Astrocyte (in vitro differentiated cells and primary cell): ENCODE data around the gene CSNK2A1. TPM values are rescaled to one million over a fixed set of nuclear protein-coding genes. Genes with fewer than 3 reads are reported as not detected.
A peak's percentile ranks its signal among the peaks of the same experiment; 100 is the strongest.

Experiments used
- DNase-seq: peaks from one replicate; pipeline ENCODE4 v3.0.0-alpha.2; 2010; ENCODE audit warnings: low read depth
- FAIRE-seq: peaks from 2 replicates; lab custom pipeline; 2011; peaks lifted over from hg19 to GRCh38; lab: Jason Lieb, UNC
- H2AFZ ChIP-seq: 2 replicates; pipeline ENCODE4 v1.6.0; 2012; ENCODE audit warnings: low read depth, low read length, inconsistent platforms
- H3K27ac ChIP-seq: 2 replicates; pipeline ENCODE4 v1.5.1; 2011; ENCODE audit warnings: low read depth, low read length, inconsistent platforms
- H3K27me3 ChIP-seq: 2 replicates; pipeline ENCODE4 v1.6.0; 2011; ENCODE audit warnings: low read length, inconsistent platforms; ENCODE audit not compliant: insufficient read depth
- H3K36me3 ChIP-seq: 2 replicates; pipeline ENCODE4 v1.5.1; 2011; ENCODE audit warnings: low read length, inconsistent platforms; ENCODE audit not compliant: insufficient read depth
- H3K4me1 ChIP-seq: 2 replicates; pipeline ENCODE4 v1.5.1; 2011; ENCODE audit warnings: low read length, inconsistent platforms; ENCODE audit not compliant: insufficient read depth
- H3K4me2 ChIP-seq: 2 replicates; pipeline ENCODE4 v1.6.0; 2012; ENCODE audit warnings: low read length, inconsistent platforms
- H3K4me3 ChIP-seq: 2 replicates; pipeline ENCODE4 v1.5.1; 2011; ENCODE audit warnings: low read depth, mild to moderate bottlenecking, low read length, inconsistent platforms; ENCODE audit not compliant: insufficient read depth
- H3K79me2 ChIP-seq: 2 replicates; pipeline ENCODE4 v1.6.0; 2012; ENCODE audit warnings: mild to moderate bottlenecking, low read length, inconsistent platforms; ENCODE audit not compliant: insufficient read depth
- H3K9ac ChIP-seq: 2 replicates; pipeline ENCODE4 v1.6.0; 2012; ENCODE audit warnings: mild to moderate bottlenecking, low read length, inconsistent platforms
- H3K9me3 ChIP-seq: 2 replicates; pipeline ENCODE4 v1.5.1; 2012; ENCODE audit warnings: low read depth, mild to moderate bottlenecking, low read length, inconsistent platforms; ENCODE audit not compliant: insufficient read depth
- H4K20me1 ChIP-seq: 2 replicates; pipeline ENCODE4 v1.6.0; 2012; ENCODE audit warnings: low read length, inconsistent platforms; ENCODE audit not compliant: insufficient read depth
- H3K27ac Mint-ChIP-seq: one replicate; pipeline ENCODE4 v1.8.0; 2021; ENCODE audit warnings: mild to moderate bottlenecking, mixed read lengths; ENCODE audit not compliant: unreplicated experiment
- H3K27me3 Mint-ChIP-seq: one replicate; pipeline ENCODE4 v1.8.0; 2021; ENCODE audit warnings: low read depth, mixed read lengths; ENCODE audit not compliant: unreplicated experiment
- H3K36me3 Mint-ChIP-seq: one replicate; pipeline ENCODE4 v1.8.0; 2021; ENCODE audit warnings: low read depth, mixed read lengths; ENCODE audit not compliant: unreplicated experiment
- H3K4me1 Mint-ChIP-seq: one replicate; pipeline ENCODE4 v1.8.0; 2021; ENCODE audit warnings: low read depth, mixed read lengths; ENCODE audit not compliant: unreplicated experiment
- H3K4me3 Mint-ChIP-seq: one replicate; pipeline ENCODE4 v1.8.0; 2021; ENCODE audit warnings: mild to moderate bottlenecking, moderate library complexity, mixed read lengths; ENCODE audit not compliant: unreplicated experiment
- H3K9me3 Mint-ChIP-seq: one replicate; pipeline ENCODE4 v1.8.0; 2021; ENCODE audit warnings: mild to moderate bottlenecking, mixed read lengths; ENCODE audit not compliant: unreplicated experiment
- CTCF ChIP-seq: IDR thresholded peaks from 2 replicates; pipeline ENCODE4 v1.5.1; 2011; ENCODE audit warnings: low read depth, mild to moderate bottlenecking, inconsistent platforms, low read length, moderate library complexity; ENCODE audit not compliant: insufficient read depth
- EZH2 ChIP-seq: IDR thresholded peaks from 2 replicates; pipeline ENCODE4 v1.6.1; 2012; ENCODE audit warnings: mild to moderate bottlenecking, low read length, inconsistent platforms; ENCODE audit not compliant: insufficient read depth
- total RNA-seq: library from RNA; stranded (reverse); gene quantifications from 2 replicates; pipeline ENCODE4 v1.2.1, GENCODE V29; 2021

Gene CSNK2A1
- total RNA-seq, 1 donor from 2014 or later: 226 TPM

- peak overlapping the region; percentile 10 for H3K4me2 ChIP-seq
- H3K4me3 ChIP-seq: no peak overlapping the region
- H3K9ac ChIP-seq: no peak overlapping the region
- peaks cover 93% of the 10 kb centered on the region for H4K20me1 ChIP-seq
- no peak overlapping the region for H3K4me3 Mint-ChIP-seq
- FAIRE-seq: no peak
- no peak for TF ChIP-seq CTCF
- TF ChIP-seq EZH2: no peak
- peak overlapping the region; percentile 2 for H3K27ac Mint-ChIP-seq
- DNase-seq: no peak
- H3K9me3 Mint-ChIP-seq: no peaks in the 10 kb centered on the region
- peaks cover 100% of the 10 kb centered on the region for H3K79me2 ChIP-seq
- no peaks in the 10 kb centered on the region for H3K27me3 ChIP-seq
- peaks cover 16% of the 10 kb centered on the region for H3K36me3 Mint-ChIP-seq
- no peak overlapping the region for H3K27ac ChIP-seq
- H3K27me3 Mint-ChIP-seq: no peaks in the 10 kb centered on the region
- no peaks in the 10 kb centered on the region for H3K9me3 ChIP-seq
- no peak overlapping the region for H2AFZ ChIP-seq
- H3K4me1 ChIP-seq: peaks cover 19% of the 10 kb centered on the region
- peaks cover 50% of the 10 kb centered on the region for H3K4me1 Mint-ChIP-seq
- H3K36me3 ChIP-seq: peaks cover 3% of the 10 kb centered on the region
Measured at GRCh38 chr20:535958-536357, 7.6 kb downstream of the CSNK2A1 start.

- Mint-ChIP-seq H3K36me3 (peaks cover 8% of the 10 kb centered on the region), H3K4me1 (peaks cover 52% of the 10 kb centered on the region), H3K27me3 (no peaks in the 10 kb centered on the region), H3K9me3 (no peaks in the 10 kb centered on the region), H3K27ac (no peak overlapping the region), H3K4me3 (no peak overlapping the region)
- Histone ChIP-seq H3K36me3 (no peaks in the 10 kb centered on the region), H3K4me1 (peaks cover 13% of the 10 kb centered on the region), H3K27me3 (no peaks in the 10 kb centered on the region), H3K4me3 (no peak overlapping the region), H3K4me2 (no peak overlapping the region), H3K79me2 (peaks cover 100% of the 10 kb centered on the region), H3K27ac (no peak overlapping the region), H2AFZ (no peak overlapping the region), H3K9ac (no peak overlapping the region), H3K9me3 (no peaks in the 10 kb centered on the region), H4K20me1 (peaks cover 92% of the 10 kb centered on the region)
- FAIRE-seq (no peak), DNase-seq (no peak)
- TF ChIP-seq CTCF (no peak), EZH2 (no peak)
Measured at GRCh38 chr20:533526-533925, 10.1 kb downstream of the CSNK2A1 start.

- Mint-ChIP-seq H3K9me3 (peaks cover under 1% of the 10 kb centered on the region), H3K36me3 (peaks cover 4% of the 10 kb centered on the region), H3K27me3 (no peaks in the 10 kb centered on the region), H3K27ac (peak overlapping the region; percentile 35), H3K4me1 (peaks cover 52% of the 10 kb centered on the region), H3K4me3 (no peak overlapping the region)
- H3K9me3 ChIP-seq: no peaks in the 10 kb centered on the region
- H3K36me3 ChIP-seq: no peaks in the 10 kb centered on the region
- FAIRE-seq (no peak), DNase-seq (no peak)
- peaks cover 92% of the 10 kb centered on the region for H4K20me1 ChIP-seq
- H3K27ac ChIP-seq: no peak overlapping the region
- H3K27me3 ChIP-seq: no peaks in the 10 kb centered on the region
- H3K4me3 ChIP-seq: no peak overlapping the region
- H3K9ac ChIP-seq: no peak overlapping the region
- peaks cover 16% of the 10 kb centered on the region for H3K4me1 ChIP-seq
- no peak overlapping the region for H2AFZ ChIP-seq
- H3K4me2 ChIP-seq: no peak overlapping the region
- peaks cover 100% of the 10 kb centered on the region for H3K79me2 ChIP-seq
- TF ChIP-seq EZH2: no peak
- no peak for TF ChIP-seq CTCF
Measured at GRCh38 chr20:532530-532929, 11.1 kb downstream of the CSNK2A1 start.
